Fibroblast of lung (primary cell): ENCODE results near the gene CA14. TPM values are rescaled to one million over a fixed set of nuclear protein-coding genes. Genes with fewer than 3 reads are reported as not detected.
"Not testable (repeated sequence)": the region's sequence is repeated elsewhere in the genome, so short reads cannot be mapped to it uniquely, and the experiment has no call there.

Source experiments
- DNase-seq, 2 donors: peaks; one replicate each; pipeline versions ENCODE4 v3.0.0 to v3.0.0-alpha.2; 2010; ENCODE audit warnings: low read depth in 2 of 2
- H2AFZ ChIP-seq: 2 replicates; pipeline ENCODE4 v1.5.1; 2012; ENCODE audit warnings: low read length, control low read depth, inconsistent platforms
- H3K27ac ChIP-seq: 2 replicates; pipeline ENCODE4 v1.5.1; 2011; ENCODE audit warnings: low read length, control low read depth; ENCODE audit not compliant: insufficient read depth
- H3K27me3 ChIP-seq: 2 replicates; pipeline ENCODE4 v1.5.1; 2011; ENCODE audit warnings: mild to moderate bottlenecking, low read length; ENCODE audit not compliant: control insufficient read depth, insufficient read depth
- H3K36me3 ChIP-seq: 2 replicates; pipeline ENCODE4 v1.5.1; 2011; ENCODE audit warnings: low read length; ENCODE audit not compliant: control insufficient read depth, insufficient read depth
- H3K4me1 ChIP-seq: 2 replicates; pipeline ENCODE4 v1.5.1; 2011; ENCODE audit warnings: low read length; ENCODE audit not compliant: control insufficient read depth, insufficient read depth; ENCODE audit errors: extremely low read depth
- H3K4me2 ChIP-seq: 2 replicates; pipeline ENCODE4 v1.5.1; 2011; ENCODE audit warnings: low read length, control low read depth; ENCODE audit not compliant: insufficient read depth; ENCODE audit errors: extremely low read depth
- H3K4me3 ChIP-seq, 4 experiments: fragments of 200-600 bp in 1 of 4; sonication (generic) in 1 of 4; replicated peaks in 1 of 4; 2 replicates each; pipeline ENCODE4 v1.5.1; 2011 to 2016; ENCODE audit warnings: low read length in 4 of 4, low read depth in 3 of 4, mild to moderate bottlenecking in 3 of 4, control low read depth in 2 of 4, inconsistent platforms in 1 of 4, mixed read lengths in 1 of 4; ENCODE audit not compliant: insufficient read depth in 1 of 4; ENCODE audit errors: control extremely low read depth in 1 of 4
- H3K79me2 ChIP-seq: 2 replicates; pipeline ENCODE4 v1.5.1; 2012; ENCODE audit warnings: mild to moderate bottlenecking, low read length, inconsistent platforms; ENCODE audit not compliant: control insufficient read depth, insufficient read depth
- H3K9ac ChIP-seq: 2 replicates; pipeline ENCODE4 v1.5.1; 2011; ENCODE audit warnings: mild to moderate bottlenecking, low read length, control low read depth; ENCODE audit not compliant: insufficient read depth
- H3K9me3 ChIP-seq: 2 replicates; pipeline ENCODE4 v1.5.1; 2012; ENCODE audit warnings: low read depth, low read length; ENCODE audit not compliant: control insufficient read depth, insufficient read depth
- H4K20me1 ChIP-seq: 2 replicates; pipeline ENCODE4 v1.5.1; 2011; ENCODE audit warnings: low read length; ENCODE audit not compliant: control insufficient read depth, insufficient read depth; ENCODE audit errors: extremely low read depth
- CTCF ChIP-seq, 2 donors: IDR thresholded peaks in 1 of 2; conservative IDR thresholded peaks in 1 of 2; 1 replicate in 1 of 2; 2 replicates in 1 of 2; pipeline ENCODE4 v1.5.1; 2011 to 2012; ENCODE audit warnings: low read length in 2 of 2, control low read depth in 1 of 2, inconsistent platforms in 1 of 2, low read depth in 1 of 2, mild to moderate bottlenecking in 1 of 2
- EZH2 ChIP-seq: IDR thresholded peaks from 2 replicates; pipeline ENCODE4 v1.5.1; 2012; ENCODE audit warnings: low read length, control low read depth, mild to moderate bottlenecking; ENCODE audit errors: missing control alignments
- polyA plus RNA-seq, 2 donors: library from polyadenylated mRNA; depleted of rRNA in 1 of 2; stranded (reverse) in 1 of 2; unstranded in 1 of 2; fragments of >200 nt; gene quantifications; 2 replicates each; pipeline ENCODE4 v1.2.1, GENCODE V29; 2011 to 2012; ENCODE audit warnings: missing spikeins in 1 of 2
- total RNA-seq: library from RNA; depleted of rRNA; stranded (reverse); fragments of >200 nt; gene quantifications from 2 replicates; pipeline ENCODE4 v1.2.1, GENCODE V29; 2014

The CA14 gene
- total and polyA plus RNA-seq, 2 donors (not counting 1 experiment from before 2014, with no cell fraction given), result 0.08 TPM; not detected in 1

GRCh38 chr1:150225546-150225945 lies 32.0 kb upstream of the CA14 start:
- Histone ChIP-seq H3K9me3 (no peaks in the 10 kb centered on the region), H3K27me3 (no peaks in the 10 kb centered on the region), H3K27ac (no peak overlapping the region), H3K79me2 (no peaks in the 10 kb centered on the region), H2AFZ (no peak overlapping the region), H3K9ac (no peak overlapping the region), H4K20me1 (no peaks in the 10 kb centered on the region), H3K4me3 (no peak overlapping the region), H3K4me1 (no peaks in the 10 kb centered on the region), H3K4me2 (no peak overlapping the region), H3K36me3 (peaks cover 5% of the 10 kb centered on the region)
- TF ChIP-seq CTCF (conservative IDR thresholded peaks at IDR 0.05 in 1 of 2, IDR thresholded peaks at IDR 0.05 in 1 of 2; ENCODE audit: low read depth in 1 of 2, low read length in 2 of 2) (no peak), EZH2 (no peak)
- DNase-seq, result no peak

GRCh38 chr1:150226486-150226885 lies 31.1 kb upstream of the CA14 start:
- TF ChIP-seq EZH2 (no peak), CTCF (conservative IDR thresholded peaks at IDR 0.05 in 1 of 2, IDR thresholded peaks at IDR 0.05 in 1 of 2; ENCODE audit: low read depth in 1 of 2, low read length in 2 of 2) (no peak)
- H3K79me2 ChIP-seq, result peaks cover 8% of the 10 kb centered on the region
- H3K4me2 ChIP-seq, result no peak overlapping the region
- no peaks in the 10 kb centered on the region for H3K27me3 ChIP-seq
- no peak for DNase-seq
- no peak overlapping the region for H3K4me3 ChIP-seq
- peaks cover 3% of the 10 kb centered on the region for H3K36me3 ChIP-seq
- H3K9me3 ChIP-seq, result no peaks in the 10 kb centered on the region
- H4K20me1 ChIP-seq, result no peaks in the 10 kb centered on the region
- H3K27ac ChIP-seq, result no peak overlapping the region
- H2AFZ ChIP-seq, result no peak overlapping the region
- no peak overlapping the region for H3K9ac ChIP-seq
- H3K4me1 ChIP-seq, result no peaks in the 10 kb centered on the region

- Histone ChIP-seq H3K27ac (no peak overlapping the region), H2AFZ (no peak overlapping the region)
These were observed 30.3 kb upstream of the CA14 start for GRCh38 chr1:150227228-150227627.

GRCh38 chr1:150228246-150228645 lies 29.3 kb upstream of the CA14 start:
- not testable (repeated sequence) for H3K4me1 ChIP-seq, DNase-seq, H3K27me3 ChIP-seq, H3K4me3 ChIP-seq, H2AFZ ChIP-seq, H3K4me2 ChIP-seq, H3K9ac ChIP-seq, H3K36me3 ChIP-seq, H3K27ac ChIP-seq, H4K20me1 ChIP-seq, H3K9me3 ChIP-seq
- H3K79me2 ChIP-seq, result peaks cover 23% of the 10 kb centered on the region

More at GRCh38 chr1:150227228-150227627, 30.3 kb upstream of the CA14 start:
- Histone ChIP-seq H4K20me1 (no peaks in the 10 kb centered on the region), H3K4me2 (no peak overlapping the region), H3K9me3 (no peaks in the 10 kb centered on the region), H3K36me3 (peaks cover 3% of the 10 kb centered on the region), H3K9ac (no peak overlapping the region), H3K4me1 (no peaks in the 10 kb centered on the region), H3K4me3 (no peak overlapping the region), H3K79me2 (peaks cover 13% of the 10 kb centered on the region), H3K27me3 (no peaks in the 10 kb centered on the region)
- TF ChIP-seq EZH2 (no peak), CTCF (conservative IDR thresholded peaks at IDR 0.05 in 1 of 2, IDR thresholded peaks at IDR 0.05 in 1 of 2; ENCODE audit: low read depth in 1 of 2, low read length in 2 of 2) (no peak)
- no peak for DNase-seq

- H3K4me3 ChIP-seq, H3K36me3 ChIP-seq, H3K4me1 ChIP-seq, H3K27ac ChIP-seq, H4K20me1 ChIP-seq, DNase-seq, H3K27me3 ChIP-seq, H2AFZ ChIP-seq, H3K9me3 ChIP-seq, H3K9ac ChIP-seq, H3K4me2 ChIP-seq: not testable (repeated sequence)
- H3K79me2 ChIP-seq, result peaks cover 46% of the 10 kb centered on the region
These were observed 24.7 kb upstream of the CA14 start for GRCh38 chr1:150232921-150233320.
